ENCODE data around the gene MLPH.

Gene MLPH

DNA sequence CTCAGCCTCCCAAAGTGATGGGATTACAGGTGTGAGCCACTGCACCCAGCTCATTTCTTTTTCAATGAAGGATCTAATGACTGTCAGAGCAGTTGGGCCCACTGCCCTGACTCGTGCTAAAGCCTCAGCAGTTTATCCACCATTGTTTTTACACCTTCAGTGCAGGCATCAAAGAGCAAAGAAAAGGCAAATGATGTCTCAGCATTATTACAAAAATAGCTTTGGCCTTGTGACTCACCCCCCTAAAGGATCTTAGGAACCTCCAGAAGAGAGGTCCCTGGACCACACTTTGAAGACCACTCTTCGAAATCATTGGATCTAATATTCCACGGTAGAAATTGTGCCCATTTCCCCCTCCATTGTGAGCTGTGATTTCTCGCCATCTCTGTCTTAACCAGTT is 21.3 kb downstream of the MLPH start:
- TF ChIP-seq HDGF (IDR thresholded peaks at IDR 0.05; ENCODE audit: borderline replicate concordance) (no peak), LEF1 (IDR thresholded peaks at IDR 0.05; ENCODE audit: borderline replicate concordance) (no peak), SP1 (IDR thresholded peaks at IDR 0.05) (no peak), ARNT (IDR thresholded peaks at IDR 0.05) (no peak), FOXA1 (IDR thresholded peaks at IDR 0.05) (no peak), NFRKB (IDR thresholded peaks at IDR 0.05) (no peak), CTBP1 (IDR thresholded peaks at IDR 0.05; ENCODE audit: borderline replicate concordance) (no peak), PKNOX1 (IDR thresholded peaks at IDR 0.05) (no peak), BHLHE40 (IDR thresholded peaks at IDR 0.05; ENCODE audit: borderline replicate concordance) (no peak), ELF4 (IDR thresholded peaks at IDR 0.05) (no peak), TARDBP (IDR thresholded peaks at IDR 0.05) (no peak), FOXM1 (IDR thresholded peaks at IDR 0.05; ENCODE audit: borderline replicate concordance) (no peak), SUZ12 (IDR thresholded peaks at IDR 0.05) (no peak), L3MBTL2 (conservative IDR thresholded peaks at IDR 0.05) (no peak), ZNF384 (IDR thresholded peaks at IDR 0.05) (no peak), FOXK2 (IDR thresholded peaks at IDR 0.05) (no peak)
- no peak for DNase-seq (ENCODE audit: extremely low spot score)
- CTCF ChIA-PET, result interaction anchor here (3.0 kb wide), 1 partner anchor 64 kb away, joined by 17 read pairs; no protein-coding TSS in a partner anchor
- POLR2A ChIA-PET, result no interaction called here

- ChIA-PET POLR2A (no interaction called here), CTCF (interaction anchor here (3.0 kb wide), 1 partner anchor 63 kb away, joined by 17 read pairs; no protein-coding TSS in a partner anchor)
- TF ChIP-seq CTBP1 (IDR thresholded peaks at IDR 0.05; ENCODE audit: borderline replicate concordance) (no peak), BHLHE40 (IDR thresholded peaks at IDR 0.05; ENCODE audit: borderline replicate concordance) (no peak), PKNOX1 (IDR thresholded peaks at IDR 0.05) (no peak), ELF4 (IDR thresholded peaks at IDR 0.05) (no peak), ARNT (IDR thresholded peaks at IDR 0.05) (no peak), NFRKB (IDR thresholded peaks at IDR 0.05) (no peak), SUZ12 (IDR thresholded peaks at IDR 0.05) (no peak), FOXM1 (IDR thresholded peaks at IDR 0.05; ENCODE audit: borderline replicate concordance) (no peak), L3MBTL2 (conservative IDR thresholded peaks at IDR 0.05) (no peak), SP1 (IDR thresholded peaks at IDR 0.05) (no peak)
- no peak for DNase-seq (ENCODE audit: extremely low spot score)
Observed at GRCh38 chr2:237509151-237509550, 22.1 kb downstream of the MLPH start.

DNA sequence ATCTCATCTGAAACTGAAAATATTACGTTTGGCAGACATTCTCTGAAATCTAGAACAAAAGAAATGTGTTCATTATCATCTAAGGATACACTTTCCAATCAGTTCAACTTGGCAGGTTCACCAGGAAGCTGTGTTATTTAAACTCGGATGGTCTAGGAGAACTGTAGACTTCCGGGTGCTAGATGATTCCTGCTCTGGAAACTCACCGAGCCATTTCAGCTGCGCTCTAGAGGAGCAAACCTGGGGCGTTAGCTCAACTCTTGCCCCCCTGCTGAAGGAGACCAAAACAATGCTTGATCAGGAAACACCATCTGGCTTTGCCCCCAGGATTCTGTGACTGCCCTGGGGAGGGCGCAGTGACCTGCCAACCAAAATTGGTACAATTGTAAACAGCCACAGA is 22.9 kb downstream of the MLPH start:
- CTCF ChIA-PET, result interaction anchor here (3.0 kb wide), 1 partner anchor 62 kb away, joined by 17 read pairs; no protein-coding TSS in a partner anchor
- TF ChIP-seq TARDBP (IDR thresholded peaks at IDR 0.05) (no peak), HDGF (IDR thresholded peaks at IDR 0.05; ENCODE audit: borderline replicate concordance) (no peak), ARNT (IDR thresholded peaks at IDR 0.05) (no peak), ZNF384 (IDR thresholded peaks at IDR 0.05) (no peak), PKNOX1 (IDR thresholded peaks at IDR 0.05) (no peak), ELF4 (IDR thresholded peaks at IDR 0.05) (no peak), L3MBTL2 (conservative IDR thresholded peaks at IDR 0.05) (no peak), SUZ12 (IDR thresholded peaks at IDR 0.05) (no peak), BHLHE40 (IDR thresholded peaks at IDR 0.05; ENCODE audit: borderline replicate concordance) (no peak), NFRKB (IDR thresholded peaks at IDR 0.05) (no peak), FOXK2 (IDR thresholded peaks at IDR 0.05) (no peak), FOXA1 (IDR thresholded peaks at IDR 0.05) (no peak), LEF1 (IDR thresholded peaks at IDR 0.05; ENCODE audit: borderline replicate concordance) (no peak), SP1 (IDR thresholded peaks at IDR 0.05) (no peak), FOXM1 (IDR thresholded peaks at IDR 0.05; ENCODE audit: borderline replicate concordance) (no peak), CTBP1 (IDR thresholded peaks at IDR 0.05; ENCODE audit: borderline replicate concordance) (no peak)
- DNase-seq (ENCODE audit: extremely low spot score), result no peak
- POLR2A ChIA-PET, result no interaction called here

GRCh38 chr2:237510502-237511217 is 23.6 kb downstream of the MLPH start:
- ChIA-PET CTCF (interaction anchor here (0.9 kb wide), 1 partner anchor 62 kb away, joined by 3 read pairs; no protein-coding TSS in a partner anchor), POLR2A (no interaction called here)
- TF ChIP-seq ZNF384 (IDR thresholded peaks at IDR 0.05) (no peak), SUZ12 (IDR thresholded peaks at IDR 0.05) (no peak), PKNOX1 (IDR thresholded peaks at IDR 0.05) (no peak), TARDBP (IDR thresholded peaks at IDR 0.05) (no peak), FOXM1 (IDR thresholded peaks at IDR 0.05; ENCODE audit: borderline replicate concordance) (no peak), ELF4 (IDR thresholded peaks at IDR 0.05) (no peak), L3MBTL2 (conservative IDR thresholded peaks at IDR 0.05) (no peak), FOXA1 (IDR thresholded peaks at IDR 0.05) (no peak), HDGF (IDR thresholded peaks at IDR 0.05; ENCODE audit: borderline replicate concordance) (no peak), SP1 (IDR thresholded peaks at IDR 0.05) (no peak), FOXK2 (IDR thresholded peaks at IDR 0.05) (no peak), BHLHE40 (IDR thresholded peaks at IDR 0.05; ENCODE audit: borderline replicate concordance) (no peak), ARNT (IDR thresholded peaks at IDR 0.05) (no peak)
- DNase-seq (ENCODE audit: extremely low spot score), result no peak

DNA sequence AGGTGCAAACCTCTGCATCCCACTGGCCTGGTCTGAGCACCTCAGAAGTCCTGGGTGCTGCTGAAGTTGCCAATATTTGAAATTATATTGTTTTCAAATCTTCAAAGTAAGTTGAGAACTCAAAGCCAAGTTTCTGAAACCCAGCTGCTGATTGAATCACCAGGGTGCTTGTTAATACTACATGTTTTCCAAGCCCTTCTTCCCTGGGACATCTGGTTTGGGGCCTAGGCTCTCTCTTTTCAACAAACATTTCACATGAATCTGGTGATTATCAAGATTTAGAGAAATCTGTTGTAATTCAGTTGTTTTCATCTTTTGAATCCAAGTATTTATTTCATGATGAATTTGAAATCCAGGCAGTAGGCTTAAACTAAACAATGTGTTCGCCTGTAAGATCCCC is 24.4 kb downstream of the MLPH start:
- DNase-seq (ENCODE audit: extremely low spot score), result no peak
- TF ChIP-seq PKNOX1 (IDR thresholded peaks at IDR 0.05) (no peak), NFRKB (IDR thresholded peaks at IDR 0.05) (no peak), L3MBTL2 (conservative IDR thresholded peaks at IDR 0.05) (no peak), CTBP1 (IDR thresholded peaks at IDR 0.05; ENCODE audit: borderline replicate concordance) (no peak), FOXM1 (IDR thresholded peaks at IDR 0.05; ENCODE audit: borderline replicate concordance) (no peak), ZNF384 (IDR thresholded peaks at IDR 0.05) (no peak), SUZ12 (IDR thresholded peaks at IDR 0.05) (no peak), LEF1 (IDR thresholded peaks at IDR 0.05; ENCODE audit: borderline replicate concordance) (no peak), ELF4 (IDR thresholded peaks at IDR 0.05) (no peak), FOXA1 (IDR thresholded peaks at IDR 0.05) (no peak), HDGF (IDR thresholded peaks at IDR 0.05; ENCODE audit: borderline replicate concordance) (no peak)
- ChIA-PET POLR2A (no interaction called here), CTCF (interaction anchor here (0.9 to 3.0 kb wide), 2 partner anchors 61 to 62 kb away, joined by 3 to 63 read pairs; no protein-coding TSS in a partner anchor)
